Keratinocyte (primary cell): Measurements from ENCODE around the gene FXYD6.

Source experiments
- EZH2 ChIP-seq: IDR thresholded peaks from one replicate; pipeline ENCODE4 v1.6.1; 2012; ENCODE audit warnings: inconsistent platforms, mild to moderate bottlenecking, low read length, moderate library complexity
- TF ChIP-seq, protein P1 (sequence below), 3 experiments: IDR thresholded peaks in 1 of 3; conservative IDR thresholded peaks in 1 of 3; optimal IDR thresholded peaks in 1 of 3; 2 replicates in 2 of 3; 3 replicates in 1 of 3; pipeline versions ENCODE3 to v1.5.1; 2011; ENCODE audit warnings: low read length in 3 of 3, mild to moderate bottlenecking in 3 of 3, moderate library complexity in 2 of 3, control low read depth in 1 of 3, inconsistent platforms in 1 of 3; ENCODE audit not compliant: insufficient read depth in 2 of 3; ENCODE audit errors: extremely low read depth in 1 of 3

DNA sequence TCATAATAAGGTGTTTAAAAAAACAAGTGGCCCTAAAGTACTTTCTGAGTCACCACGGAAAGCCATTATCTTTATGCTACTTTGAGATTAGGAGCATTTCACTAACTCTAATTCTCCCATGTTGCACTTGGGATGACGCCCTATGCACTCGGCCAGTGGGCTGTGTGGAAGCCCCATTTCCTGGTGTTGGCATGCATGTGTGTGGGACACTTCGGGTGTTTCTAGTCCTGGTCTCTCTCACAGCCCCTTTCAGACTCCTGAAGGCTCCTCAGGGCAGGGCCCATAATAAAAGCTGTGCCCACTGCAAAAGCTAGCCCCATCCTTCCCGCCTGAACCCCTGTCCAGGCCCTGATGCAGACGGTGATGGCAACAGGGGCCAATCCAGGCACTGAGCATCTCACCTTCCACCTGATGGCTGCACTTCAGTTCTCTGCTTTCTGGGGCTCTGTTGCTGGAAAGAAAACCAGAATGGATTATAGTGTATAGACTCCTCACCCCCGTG lies 37.0 kb downstream of the FXYD6 start:
- TF ChIP-seq, protein P1, sequence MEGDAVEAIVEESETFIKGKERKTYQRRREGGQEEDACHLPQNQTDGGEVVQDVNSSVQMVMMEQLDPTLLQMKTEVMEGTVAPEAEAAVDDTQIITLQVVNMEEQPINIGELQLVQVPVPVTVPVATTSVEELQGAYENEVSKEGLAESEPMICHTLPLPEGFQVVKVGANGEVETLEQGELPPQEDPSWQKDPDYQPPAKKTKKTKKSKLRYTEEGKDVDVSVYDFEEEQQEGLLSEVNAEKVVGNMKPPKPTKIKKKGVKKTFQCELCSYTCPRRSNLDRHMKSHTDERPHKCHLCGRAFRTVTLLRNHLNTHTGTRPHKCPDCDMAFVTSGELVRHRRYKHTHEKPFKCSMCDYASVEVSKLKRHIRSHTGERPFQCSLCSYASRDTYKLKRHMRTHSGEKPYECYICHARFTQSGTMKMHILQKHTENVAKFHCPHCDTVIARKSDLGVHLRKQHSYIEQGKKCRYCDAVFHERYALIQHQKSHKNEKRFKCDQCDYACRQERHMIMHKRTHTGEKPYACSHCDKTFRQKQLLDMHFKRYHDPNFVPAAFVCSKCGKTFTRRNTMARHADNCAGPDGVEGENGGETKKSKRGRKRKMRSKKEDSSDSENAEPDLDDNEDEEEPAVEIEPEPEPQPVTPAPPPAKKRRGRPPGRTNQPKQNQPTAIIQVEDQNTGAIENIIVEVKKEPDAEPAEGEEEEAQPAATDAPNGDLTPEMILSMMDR (optimal IDR thresholded peaks at IDR 0.05 in 1 of 3, IDR thresholded peaks at IDR 0.05 in 1 of 3, conservative IDR thresholded peaks at IDR 0.05 in 1 of 3; ENCODE audit: extremely low read depth in 1 of 3, insufficient read depth in 2 of 3, low read length in 3 of 3): no peak
- TF ChIP-seq EZH2: no peak
